OCI-LY1 (cell line): ENCODE data around the gene TTC9.

Experiments
- H2AFZ ChIP-seq: fragments of 200-600 bp; sonication (generic), shearing (Covaris generic); 2 replicates; pipeline ENCODE4 v1.6.0; 2014; ENCODE audit warnings: antibody characterized with exemption, mild to moderate bottlenecking, low read length
- H3F3A ChIP-seq: fragments of 200-600 bp; sonication (generic), shearing (Covaris generic); 2 replicates; pipeline ENCODE4 v1.6.0; 2014; ENCODE audit warnings: mild to moderate bottlenecking, antibody characterized with exemption, low read length, moderate library complexity; ENCODE audit not compliant: insufficient read depth
- H3K27ac ChIP-seq: fragments of 200-600 bp; sonication (generic); 2 replicates; pipeline ENCODE4 v1.5.1; 2014; ENCODE audit warnings: low read length, mixed run types, mild to moderate bottlenecking, low read depth; ENCODE audit not compliant: poor library complexity, severe bottlenecking
- H3K27me3 ChIP-seq: fragments of 200-600 bp; sonication (generic); 2 replicates; pipeline ENCODE4 v1.6.0; 2014; ENCODE audit warnings: antibody characterized with exemption, mild to moderate bottlenecking, low read length, moderate library complexity; ENCODE audit not compliant: insufficient read depth
- H3K36me3 ChIP-seq: fragments of 200-600 bp; sonication (generic); 2 replicates; pipeline ENCODE4 v1.6.1; 2014; ENCODE audit warnings: mild to moderate bottlenecking, antibody characterized with exemption, low read length, moderate library complexity, mixed read lengths; ENCODE audit not compliant: insufficient read depth
- H3K4me1 ChIP-seq: fragments of 200-600 bp; sonication (generic); 2 replicates; pipeline ENCODE4 v1.5.1; 2014; ENCODE audit warnings: mild to moderate bottlenecking, low read length, moderate library complexity; ENCODE audit not compliant: insufficient read depth, severe bottlenecking
- H3K4me2 ChIP-seq: fragments of 200-600 bp; sonication (generic), shearing (Covaris generic); 2 replicates; pipeline ENCODE4 v1.6.1; 2014; ENCODE audit warnings: low read length
- H3K4me3 ChIP-seq: fragments of 200-600 bp; sonication (generic); 2 replicates; pipeline ENCODE4 v1.5.1; 2014; ENCODE audit warnings: low read length, low read depth, mild to moderate bottlenecking, mixed read lengths; ENCODE audit not compliant: poor library complexity, severe bottlenecking
- H3K79me2 ChIP-seq: fragments of 200-600 bp; shearing (Covaris generic); 2 replicates; pipeline ENCODE4 v1.6.1; 2016; ENCODE audit warnings: mixed run types, low read length, mixed read lengths; ENCODE audit not compliant: insufficient read depth
- H3K9ac ChIP-seq: fragments of 200-600 bp; sonication (generic), shearing (Covaris generic); 2 replicates; pipeline ENCODE4 v1.6.1; 2014; ENCODE audit warnings: mild to moderate bottlenecking, low read length, mixed read lengths
- H3K9me2 ChIP-seq: fragments of 200-600 bp; sonication (generic), shearing (Covaris generic); 2 replicates; pipeline ENCODE4 v1.6.1; 2014; ENCODE audit warnings: low read depth, mild to moderate bottlenecking, low read length, mixed read lengths
- H3K9me3 ChIP-seq: fragments of 200-600 bp; shearing (Covaris generic); 2 replicates; pipeline ENCODE4 v1.6.1; 2014; ENCODE audit warnings: low read length, mixed read lengths
- H4K20me1 ChIP-seq: fragments of 200-600 bp; sonication (generic), shearing (Covaris generic); 2 replicates; pipeline ENCODE4 v1.6.0; 2016; ENCODE audit warnings: mild to moderate bottlenecking, low read length; ENCODE audit not compliant: insufficient read depth
- EZH2 ChIP-seq: fragments of 200-600 bp; sonication (generic), shearing (Covaris generic); IDR thresholded peaks from 2 replicates; pipeline ENCODE4 v1.8.0; 2017; ENCODE audit warnings: borderline replicate concordance, mixed run types, mild to moderate bottlenecking, antibody characterized with exemption, low read length, moderate library complexity, mixed read lengths
- TF ChIP-seq, protein P1 (sequence below): fragments of 200-600 bp; sonication (generic), shearing (Covaris generic); IDR thresholded peaks from 2 replicates; pipeline ENCODE4 v1.5.1; 2017; ENCODE audit warnings: mild to moderate bottlenecking, antibody characterized with exemption, low read length, moderate library complexity, mixed read lengths

Gene TTC9

DNA sequence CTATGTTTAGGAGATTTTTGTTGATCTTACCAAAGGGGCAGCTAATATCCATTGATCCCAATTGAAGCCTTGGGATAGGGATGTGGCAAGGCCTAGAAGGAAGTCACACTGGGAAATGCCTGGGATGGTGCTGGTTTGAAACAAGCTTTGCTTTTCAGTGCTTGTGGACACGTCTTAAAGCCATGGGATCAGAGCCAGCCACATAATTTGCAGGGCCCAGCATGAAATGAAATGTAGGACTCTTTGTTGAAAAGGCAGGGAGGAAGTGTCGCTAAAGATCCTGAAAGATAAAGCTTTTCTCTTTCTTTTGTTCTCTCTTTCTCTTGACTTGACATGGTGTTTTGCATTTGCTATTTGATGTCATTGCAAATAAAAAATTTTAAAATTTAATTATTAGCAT lies 5.0 kb downstream of the TTC9 start:
- Histone ChIP-seq H3K79me2 (peaks cover 80% of the 10 kb centered on the region), H3K36me3 (peaks cover 59% of the 10 kb centered on the region; the same call in 1 of the 2 replicates), H4K20me1 (no peaks in the 10 kb centered on the region), H2AFZ (no peak overlapping the region), H3K9me3 (no peaks in the 10 kb centered on the region), H3K4me3 (no peak overlapping the region), H3K9me2 (no peaks in the 10 kb centered on the region), H3K4me2 (peak overlapping the region; percentile 39; the same call in 1 of the 2 replicates), H3K9ac (no peak overlapping the region), H3K4me1 (peaks cover 49% of the 10 kb centered on the region), H3K27me3 (no peaks in the 10 kb centered on the region), H3F3A (no peaks in the 10 kb centered on the region), H3K27ac (no peak overlapping the region)
- TF ChIP-seq, protein P1, sequence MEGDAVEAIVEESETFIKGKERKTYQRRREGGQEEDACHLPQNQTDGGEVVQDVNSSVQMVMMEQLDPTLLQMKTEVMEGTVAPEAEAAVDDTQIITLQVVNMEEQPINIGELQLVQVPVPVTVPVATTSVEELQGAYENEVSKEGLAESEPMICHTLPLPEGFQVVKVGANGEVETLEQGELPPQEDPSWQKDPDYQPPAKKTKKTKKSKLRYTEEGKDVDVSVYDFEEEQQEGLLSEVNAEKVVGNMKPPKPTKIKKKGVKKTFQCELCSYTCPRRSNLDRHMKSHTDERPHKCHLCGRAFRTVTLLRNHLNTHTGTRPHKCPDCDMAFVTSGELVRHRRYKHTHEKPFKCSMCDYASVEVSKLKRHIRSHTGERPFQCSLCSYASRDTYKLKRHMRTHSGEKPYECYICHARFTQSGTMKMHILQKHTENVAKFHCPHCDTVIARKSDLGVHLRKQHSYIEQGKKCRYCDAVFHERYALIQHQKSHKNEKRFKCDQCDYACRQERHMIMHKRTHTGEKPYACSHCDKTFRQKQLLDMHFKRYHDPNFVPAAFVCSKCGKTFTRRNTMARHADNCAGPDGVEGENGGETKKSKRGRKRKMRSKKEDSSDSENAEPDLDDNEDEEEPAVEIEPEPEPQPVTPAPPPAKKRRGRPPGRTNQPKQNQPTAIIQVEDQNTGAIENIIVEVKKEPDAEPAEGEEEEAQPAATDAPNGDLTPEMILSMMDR = no peak
- no peak for TF ChIP-seq EZH2

DNA sequence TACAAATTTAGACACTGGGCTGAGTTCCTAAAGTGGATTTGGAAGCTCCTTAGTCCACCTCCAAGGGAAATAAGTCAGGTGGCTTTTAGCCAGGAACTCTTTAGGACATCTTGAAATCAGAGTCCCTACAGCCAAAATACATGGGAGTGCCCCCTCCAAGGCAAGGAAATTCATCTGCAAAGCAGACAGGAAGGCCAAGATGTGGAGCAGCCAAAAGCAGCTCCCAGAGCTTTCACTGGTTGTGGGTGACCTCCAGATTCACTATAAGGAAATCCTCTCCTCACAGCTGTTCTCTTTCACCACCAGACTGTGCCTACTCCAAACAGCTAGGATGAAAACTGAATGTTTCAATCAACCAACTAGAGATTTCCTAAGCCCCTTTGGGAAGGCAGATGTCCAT lies 6.6 kb downstream of the TTC9 start:
- H3K79me2 ChIP-seq = peaks cover 70% of the 10 kb centered on the region
- H3F3A ChIP-seq = no peaks in the 10 kb centered on the region
- no peaks in the 10 kb centered on the region for H3K27me3 ChIP-seq
- H3K9ac ChIP-seq = no peak overlapping the region
- no peak overlapping the region for H3K4me2 ChIP-seq
- no peaks in the 10 kb centered on the region for H3K9me2 ChIP-seq
- no peak overlapping the region for H3K4me3 ChIP-seq
- H3K9me3 ChIP-seq = no peaks in the 10 kb centered on the region
- no peaks in the 10 kb centered on the region for H4K20me1 ChIP-seq
- no peak overlapping the region for H3K27ac ChIP-seq
- peaks cover 73% of the 10 kb centered on the region for H3K36me3 ChIP-seq
- no peak overlapping the region for H2AFZ ChIP-seq
- TF ChIP-seq, protein P1 = no peak
- TF ChIP-seq EZH2 = no peak
- peaks cover 51% of the 10 kb centered on the region for H3K4me1 ChIP-seq

GRCh38 chr14:70649803-70650202 lies 8.1 kb downstream of the TTC9 start:
- TF ChIP-seq, protein P1 = no peak
- no peak for TF ChIP-seq EZH2
- Histone ChIP-seq H3K4me3 (no peak overlapping the region), H3K27me3 (no peaks in the 10 kb centered on the region), H3K9ac (no peak overlapping the region), H4K20me1 (no peaks in the 10 kb centered on the region), H3F3A (no peaks in the 10 kb centered on the region), H3K9me2 (no peaks in the 10 kb centered on the region), H3K79me2 (peaks cover 57% of the 10 kb centered on the region), H3K4me2 (no peak overlapping the region), H3K36me3 (peaks cover 70% of the 10 kb centered on the region), H2AFZ (no peak overlapping the region), H3K9me3 (no peaks in the 10 kb centered on the region), H3K27ac (no peak overlapping the region), H3K4me1 (peaks cover 51% of the 10 kb centered on the region)
